ENCODE measurements around the gene RFPL1. TPM values are rescaled to one million over a fixed set of nuclear protein-coding genes. Genes with fewer than 3 reads are reported as not detected.

Gene RFPL1
- total and polyA plus RNA-seq, 2 experiments from 2014 or later = not detected

GRCh38 chr22:29480262-29480511, 41.8 kb downstream of the RFPL1 start:
- TF ChIP-seq EZH2 (IDR thresholded peaks at IDR 0.05; ENCODE audit: borderline replicate concordance) (peak; percentile 96), EZH2phosphoT487 (IDR thresholded peaks at IDR 0.05; ENCODE audit: low read depth, severe bottlenecking, unreplicated experiment) (no peak)
- no peaks in the 10 kb centered on the region for H3K9me2 ChIP-seq (replicated peaks; ENCODE audit: insufficient read depth)
- H2AFZ ChIP-seq = no peak overlapping the region
- DNase-seq (ENCODE audit: low spot score) = no peak
- WGBS (ENCODE audit: low lambda C conversion rate, missing lambda C conversion rate) = 10% methylated on average over 36 of the region's 39 CpGs
- no peaks in the 10 kb centered on the region for H4K20me1 ChIP-seq (ENCODE audit: insufficient read depth, poor library complexity, severe bottlenecking)
- no peak overlapping the region for H3K27ac ChIP-seq
- H3K4me3 ChIP-seq = no peak overlapping the region
- no peaks in the 10 kb centered on the region for H3K36me3 ChIP-seq (replicated peaks; ENCODE audit: insufficient read depth, low read depth)
- peaks cover 14% of the 10 kb centered on the region for H3K4me1 ChIP-seq (ENCODE audit: insufficient read depth)
- no peaks in the 10 kb centered on the region for H3K9me3 ChIP-seq (ENCODE audit: low read depth)
- H3K27me3 ChIP-seq = peaks cover 60% of the 10 kb centered on the region
- H3K79me2 ChIP-seq = no peaks in the 10 kb centered on the region
- peak overlapping the region; percentile 75 for H3K4me2 ChIP-seq

- peak; percentile 66 for DNase-seq (ENCODE audit: low spot score)
- Histone ChIP-seq H3K27me3 (peaks cover 60% of the 10 kb centered on the region), H3K9me2 (replicated peaks; ENCODE audit: insufficient read depth) (no peaks in the 10 kb centered on the region), H3K79me2 (no peaks in the 10 kb centered on the region), H3K4me3 (no peak overlapping the region), H3K36me3 (replicated peaks; ENCODE audit: insufficient read depth, low read depth) (no peaks in the 10 kb centered on the region), H4K20me1 (ENCODE audit: insufficient read depth, poor library complexity, severe bottlenecking) (no peaks in the 10 kb centered on the region), H3K4me1 (ENCODE audit: insufficient read depth) (peaks cover 14% of the 10 kb centered on the region), H3K27ac (no peak overlapping the region), H3K9me3 (ENCODE audit: low read depth) (no peaks in the 10 kb centered on the region), H2AFZ (no peak overlapping the region), H3K4me2 (peak overlapping the region; percentile 75)
- TF ChIP-seq EZH2phosphoT487 (IDR thresholded peaks at IDR 0.05; ENCODE audit: low read depth, severe bottlenecking, unreplicated experiment) (no peak), EZH2 (IDR thresholded peaks at IDR 0.05; ENCODE audit: borderline replicate concordance) (peak; percentile 36)
- WGBS (ENCODE audit: low lambda C conversion rate, missing lambda C conversion rate) = 12% methylated on average over 97 of the region's 107 CpGs
These were observed 42.3 kb downstream of the RFPL1 start for GRCh38 chr22:29480512-29481264.

DNA sequence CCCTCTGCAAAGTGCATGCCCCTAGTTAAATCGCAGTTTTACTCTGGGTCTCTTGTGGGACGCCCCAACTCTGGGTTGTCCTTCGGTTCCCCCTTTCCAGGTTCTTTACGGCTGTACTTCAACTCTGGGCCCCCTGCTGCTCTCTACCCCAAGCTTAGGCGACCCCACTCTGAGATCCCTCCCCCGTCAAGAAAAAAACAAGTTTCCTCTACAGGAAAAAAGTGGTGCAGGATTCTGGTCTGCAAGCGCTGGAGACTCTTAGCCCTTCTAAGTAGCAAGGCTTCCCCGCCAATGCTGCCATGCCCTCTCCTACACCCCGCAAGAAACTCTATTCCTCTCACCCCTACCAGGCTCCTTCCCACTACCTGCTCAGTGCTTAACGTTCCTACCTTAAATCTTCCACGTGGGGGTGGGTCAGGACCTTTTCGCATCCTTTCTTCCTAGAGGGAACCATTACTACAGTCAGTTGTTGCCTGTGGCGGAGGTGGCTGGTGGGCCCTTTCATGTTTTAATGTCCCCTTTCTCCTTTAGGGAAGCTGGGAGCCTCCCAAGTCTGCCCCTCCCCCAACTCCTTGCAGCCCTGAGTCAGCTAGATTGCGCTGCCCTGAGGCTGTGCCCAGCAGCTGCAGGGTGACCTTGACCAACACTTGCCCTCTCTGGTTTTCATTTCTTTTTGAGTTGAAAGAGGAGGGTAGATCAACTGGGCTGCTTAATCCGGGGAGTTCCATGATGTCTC, 43.0 kb downstream of the RFPL1 start:
- Histone ChIP-seq H3K4me3 (no peak overlapping the region), H3K4me1 (ENCODE audit: insufficient read depth) (peaks cover 14% of the 10 kb centered on the region), H2AFZ (no peak overlapping the region), H3K9me2 (replicated peaks; ENCODE audit: insufficient read depth) (no peaks in the 10 kb centered on the region), H4K20me1 (ENCODE audit: insufficient read depth, poor library complexity, severe bottlenecking) (no peaks in the 10 kb centered on the region), H3K79me2 (no peaks in the 10 kb centered on the region), H3K9me3 (ENCODE audit: low read depth) (no peaks in the 10 kb centered on the region), H3K36me3 (replicated peaks; ENCODE audit: insufficient read depth, low read depth) (no peaks in the 10 kb centered on the region), H3K27ac (no peak overlapping the region), H3K27me3 (peaks cover 60% of the 10 kb centered on the region), H3K4me2 (peak overlapping the region; percentile 75)
- DNase-seq (ENCODE audit: low spot score) = peak; percentile 30
- WGBS (ENCODE audit: low lambda C conversion rate, missing lambda C conversion rate) = 16% methylated on average over 15 of the region's 15 CpGs
- TF ChIP-seq, protein P1, sequence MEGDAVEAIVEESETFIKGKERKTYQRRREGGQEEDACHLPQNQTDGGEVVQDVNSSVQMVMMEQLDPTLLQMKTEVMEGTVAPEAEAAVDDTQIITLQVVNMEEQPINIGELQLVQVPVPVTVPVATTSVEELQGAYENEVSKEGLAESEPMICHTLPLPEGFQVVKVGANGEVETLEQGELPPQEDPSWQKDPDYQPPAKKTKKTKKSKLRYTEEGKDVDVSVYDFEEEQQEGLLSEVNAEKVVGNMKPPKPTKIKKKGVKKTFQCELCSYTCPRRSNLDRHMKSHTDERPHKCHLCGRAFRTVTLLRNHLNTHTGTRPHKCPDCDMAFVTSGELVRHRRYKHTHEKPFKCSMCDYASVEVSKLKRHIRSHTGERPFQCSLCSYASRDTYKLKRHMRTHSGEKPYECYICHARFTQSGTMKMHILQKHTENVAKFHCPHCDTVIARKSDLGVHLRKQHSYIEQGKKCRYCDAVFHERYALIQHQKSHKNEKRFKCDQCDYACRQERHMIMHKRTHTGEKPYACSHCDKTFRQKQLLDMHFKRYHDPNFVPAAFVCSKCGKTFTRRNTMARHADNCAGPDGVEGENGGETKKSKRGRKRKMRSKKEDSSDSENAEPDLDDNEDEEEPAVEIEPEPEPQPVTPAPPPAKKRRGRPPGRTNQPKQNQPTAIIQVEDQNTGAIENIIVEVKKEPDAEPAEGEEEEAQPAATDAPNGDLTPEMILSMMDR (IDR thresholded peaks at IDR 0.05; ENCODE audit: poor library complexity) = no peak
- TF ChIP-seq EZH2phosphoT487 (IDR thresholded peaks at IDR 0.05; ENCODE audit: low read depth, severe bottlenecking, unreplicated experiment) = no peak
- TF ChIP-seq EZH2 (IDR thresholded peaks at IDR 0.05; ENCODE audit: borderline replicate concordance) = no peak

DNA sequence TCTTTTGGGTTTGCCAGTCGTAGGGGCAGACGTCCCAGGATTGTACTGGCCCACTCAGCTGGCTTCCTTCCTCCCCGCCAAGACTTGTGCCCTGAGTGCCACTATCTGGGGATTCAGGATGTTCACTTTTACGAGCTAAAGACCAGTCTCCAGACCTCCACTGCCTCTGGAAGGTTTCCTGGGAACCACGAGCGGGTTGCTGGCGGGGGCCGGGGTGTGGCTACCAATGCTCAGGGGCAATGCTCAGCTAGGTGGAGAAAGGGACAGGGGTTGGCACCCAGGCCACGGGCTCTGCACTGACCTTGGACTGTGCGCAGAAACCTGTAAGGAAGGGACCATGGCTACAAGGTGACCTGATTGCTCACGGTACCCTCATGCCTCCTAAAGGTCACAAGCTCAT, 43.9 kb downstream of the RFPL1 start:
- Histone ChIP-seq H3K27ac (no peak overlapping the region), H3K4me1 (ENCODE audit: insufficient read depth) (peaks cover 14% of the 10 kb centered on the region), H4K20me1 (ENCODE audit: insufficient read depth, poor library complexity, severe bottlenecking) (no peaks in the 10 kb centered on the region), H3K79me2 (no peaks in the 10 kb centered on the region), H3K4me2 (no peak overlapping the region), H3K9me3 (ENCODE audit: low read depth) (no peaks in the 10 kb centered on the region), H3K4me3 (no peak overlapping the region), H2AFZ (no peak overlapping the region), H3K9me2 (replicated peaks; ENCODE audit: insufficient read depth) (no peaks in the 10 kb centered on the region), H3K36me3 (replicated peaks; ENCODE audit: insufficient read depth, low read depth) (no peaks in the 10 kb centered on the region), H3K27me3 (peaks cover 56% of the 10 kb centered on the region)
- TF ChIP-seq, protein P1 (IDR thresholded peaks at IDR 0.05; ENCODE audit: poor library complexity) = no peak
- TF ChIP-seq EZH2 (IDR thresholded peaks at IDR 0.05; ENCODE audit: borderline replicate concordance) = no peak
- TF ChIP-seq EZH2phosphoT487 (IDR thresholded peaks at IDR 0.05; ENCODE audit: low read depth, severe bottlenecking, unreplicated experiment) = no peak
- no peak for DNase-seq (ENCODE audit: low spot score)
- 68% methylated on average over 11 of the region's 11 CpGs for WGBS (ENCODE audit: low lambda C conversion rate, missing lambda C conversion rate)
